ENCODE data around the gene VAV3. TPM values are rescaled to one million over a fixed set of nuclear protein-coding genes. Genes with fewer than 3 reads are reported as not detected.

The VAV3 gene
- total and polyA plus RNA-seq, 4 donors: 1.7 to 14.4 (median 7.6) TPM

DNA sequence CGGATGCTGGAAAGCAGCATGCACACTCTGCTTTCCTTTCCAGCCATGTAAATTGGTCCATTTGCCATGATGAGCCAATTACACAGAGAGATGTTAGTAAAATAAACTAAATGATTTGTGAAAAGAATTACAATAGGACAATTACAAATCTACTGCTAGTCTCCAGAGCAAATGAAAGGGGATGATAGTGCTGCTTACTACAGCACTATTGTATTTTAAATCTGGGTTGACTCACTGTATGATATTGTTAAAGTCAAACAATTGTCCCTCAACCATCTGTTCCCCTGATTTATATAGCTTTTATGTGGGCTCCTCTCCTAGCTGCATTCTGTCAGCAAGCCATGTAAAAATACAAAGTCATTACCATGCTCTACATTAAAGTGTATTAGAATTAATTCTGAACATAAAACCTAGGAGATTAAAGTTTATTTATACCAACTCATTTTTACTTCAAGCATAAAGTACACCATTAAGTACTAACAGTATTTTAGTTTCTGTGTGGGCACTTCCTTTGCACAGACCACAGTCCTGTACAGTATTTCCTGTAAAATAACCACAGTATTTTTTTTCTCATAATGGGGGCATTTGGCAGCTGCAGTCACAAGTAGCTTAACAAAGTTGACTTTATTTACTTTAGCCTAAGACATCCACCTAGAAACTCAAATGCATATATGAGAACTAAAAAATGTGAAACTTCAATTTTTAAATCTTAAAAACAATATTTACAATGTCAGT, 135.8 kb downstream of the VAV3 start:
- H3K27ac ChIP-seq (ENCODE audit: low read depth in 1 of 2, low read length in 1 of 2): no peak overlapping the region
- peak in 1 of 3 donors; percentile 16 for DNase-seq
- 46 to 80% methylated on average over 1 of the region's 1 CpG for WGBS, 2 donors
- no peaks in the 10 kb centered on the region for H3K9me3 ChIP-seq (ENCODE audit: control insufficient read depth in 4 of 4, insufficient read depth in 3 of 4, low read length in 3 of 4)
- H3K4me1 ChIP-seq (ENCODE audit: control insufficient read depth in 5 of 5, insufficient read depth in 5 of 5, low read length in 5 of 5): peaks cover 0 to 6% (median 0%) of the 10 kb centered on the region in 5 donors
- H3K9ac ChIP-seq (ENCODE audit: insufficient read depth in 1 of 2, low read length in 2 of 2): no peak overlapping the region
- no peak for ATAC-seq (ENCODE audit: insufficient read depth, low FRiP score)
- TF ChIP-seq, protein P1, sequence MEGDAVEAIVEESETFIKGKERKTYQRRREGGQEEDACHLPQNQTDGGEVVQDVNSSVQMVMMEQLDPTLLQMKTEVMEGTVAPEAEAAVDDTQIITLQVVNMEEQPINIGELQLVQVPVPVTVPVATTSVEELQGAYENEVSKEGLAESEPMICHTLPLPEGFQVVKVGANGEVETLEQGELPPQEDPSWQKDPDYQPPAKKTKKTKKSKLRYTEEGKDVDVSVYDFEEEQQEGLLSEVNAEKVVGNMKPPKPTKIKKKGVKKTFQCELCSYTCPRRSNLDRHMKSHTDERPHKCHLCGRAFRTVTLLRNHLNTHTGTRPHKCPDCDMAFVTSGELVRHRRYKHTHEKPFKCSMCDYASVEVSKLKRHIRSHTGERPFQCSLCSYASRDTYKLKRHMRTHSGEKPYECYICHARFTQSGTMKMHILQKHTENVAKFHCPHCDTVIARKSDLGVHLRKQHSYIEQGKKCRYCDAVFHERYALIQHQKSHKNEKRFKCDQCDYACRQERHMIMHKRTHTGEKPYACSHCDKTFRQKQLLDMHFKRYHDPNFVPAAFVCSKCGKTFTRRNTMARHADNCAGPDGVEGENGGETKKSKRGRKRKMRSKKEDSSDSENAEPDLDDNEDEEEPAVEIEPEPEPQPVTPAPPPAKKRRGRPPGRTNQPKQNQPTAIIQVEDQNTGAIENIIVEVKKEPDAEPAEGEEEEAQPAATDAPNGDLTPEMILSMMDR (IDR thresholded peaks at IDR 0.05; ENCODE audit: control extremely low read depth, extremely low read depth): no peak
- H3K27me3 ChIP-seq (ENCODE audit: control insufficient read depth in 3 of 3, insufficient read depth in 3 of 3, low read length in 2 of 3): no peaks in the 10 kb centered on the region
- no peaks in the 10 kb centered on the region for H3K36me3 ChIP-seq (ENCODE audit: control insufficient read depth in 4 of 4, insufficient read depth in 4 of 4, low read length in 4 of 4)
- no peak overlapping the region for H3K4me3 ChIP-seq

DNA sequence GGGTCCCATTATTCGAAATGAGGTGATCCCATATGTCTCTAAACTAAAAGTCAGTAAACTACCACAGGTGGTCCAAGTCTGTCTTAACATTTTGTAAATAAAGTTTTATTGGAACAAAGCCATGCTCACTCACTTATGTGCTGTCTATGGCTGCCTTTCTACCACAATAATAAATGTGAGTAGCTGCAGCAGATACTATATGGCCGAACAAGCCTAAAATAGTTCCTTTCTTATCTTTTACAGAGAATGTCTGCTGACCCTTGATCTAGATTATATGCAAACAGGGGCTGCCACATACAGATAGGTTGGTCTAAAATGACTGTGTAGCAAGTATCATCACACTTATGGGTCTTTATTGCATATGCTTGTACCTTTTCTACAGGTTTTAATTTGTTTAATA, 140.0 kb downstream of the VAV3 start:
- no peak for ATAC-seq (ENCODE audit: insufficient read depth, low FRiP score)
- Histone ChIP-seq H3K9me3 (ENCODE audit: control insufficient read depth in 4 of 4, insufficient read depth in 3 of 4, low read length in 3 of 4) (peaks cover 0 to 9% (median 2%) of the 10 kb centered on the region in 4 donors), H3K27me3 (ENCODE audit: control insufficient read depth in 3 of 3, insufficient read depth in 3 of 3, low read length in 2 of 3) (no peaks in the 10 kb centered on the region), H3K4me1 (ENCODE audit: control insufficient read depth in 5 of 5, insufficient read depth in 5 of 5, low read length in 5 of 5) (peaks cover 0 to 6% (median 0%) of the 10 kb centered on the region in 5 donors), H3K27ac (ENCODE audit: low read depth in 1 of 2, low read length in 1 of 2) (no peak overlapping the region), H3K4me3 (no peak overlapping the region), H3K36me3 (ENCODE audit: control insufficient read depth in 4 of 4, insufficient read depth in 4 of 4, low read length in 4 of 4) (no peaks in the 10 kb centered on the region), H3K9ac (ENCODE audit: insufficient read depth in 1 of 2, low read length in 2 of 2) (no peak overlapping the region)
- 85 to 89% methylated on average over 2 of the region's 2 CpGs for WGBS, 2 donors
- TF ChIP-seq, protein P1 (IDR thresholded peaks at IDR 0.05; ENCODE audit: control extremely low read depth, extremely low read depth): no peak
- no peak for DNase-seq

DNA sequence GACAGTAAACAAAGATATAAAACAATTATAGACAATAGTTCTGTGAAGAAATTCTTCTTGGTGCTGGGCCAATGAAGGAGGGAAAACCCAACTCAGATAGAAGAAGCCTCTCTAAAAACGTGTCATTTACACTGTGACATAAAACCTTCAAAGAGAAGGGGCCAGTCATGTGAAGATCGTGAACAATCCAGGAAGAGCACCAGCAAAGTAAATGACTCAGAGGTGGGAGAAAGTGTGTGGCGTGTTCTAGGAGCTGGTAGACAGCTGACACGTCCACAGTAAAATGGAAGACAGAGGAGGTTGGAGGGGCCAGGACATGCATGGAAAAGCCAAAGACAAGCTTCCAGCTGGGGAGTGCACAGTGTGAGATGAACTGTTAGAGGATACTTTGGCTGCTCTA, 143.6 kb downstream of the VAV3 start:
- peaks cover 0 to 9% (median 2%) of the 10 kb centered on the region in 4 donors for H3K9me3 ChIP-seq (ENCODE audit: control insufficient read depth in 4 of 4, insufficient read depth in 3 of 4, low read length in 3 of 4)
- WGBS, 2 donors: 77 to 88% methylated on average over 4 of the region's 4 CpGs
- ATAC-seq (ENCODE audit: insufficient read depth, low FRiP score) (no peak), DNase-seq (no peak)
- H3K27ac ChIP-seq (ENCODE audit: low read depth in 1 of 2, low read length in 1 of 2): no peak overlapping the region
- no peak overlapping the region for H3K4me3 ChIP-seq
- TF ChIP-seq, protein P1 (IDR thresholded peaks at IDR 0.05; ENCODE audit: control extremely low read depth, extremely low read depth): no peak
- no peaks in the 10 kb centered on the region for H3K27me3 ChIP-seq (ENCODE audit: control insufficient read depth in 3 of 3, insufficient read depth in 3 of 3, low read length in 2 of 3)
- H3K36me3 ChIP-seq (ENCODE audit: control insufficient read depth in 4 of 4, insufficient read depth in 4 of 4, low read length in 4 of 4): no peaks in the 10 kb centered on the region
- peaks cover 0 to 3% (median 0%) of the 10 kb centered on the region in 5 donors for H3K4me1 ChIP-seq (ENCODE audit: control insufficient read depth in 5 of 5, insufficient read depth in 5 of 5, low read length in 5 of 5)
- H3K9ac ChIP-seq (ENCODE audit: insufficient read depth in 1 of 2, low read length in 2 of 2): no peak overlapping the region
